IMR-90 (cell line): ENCODE measurements around the gene RPL21. TPM values are rescaled to one million over a fixed set of nuclear protein-coding genes. Genes with fewer than 3 reads are reported as not detected.

Source experiments
- ATAC-seq: fragments of 200-7000 bp; cut with Tn5 transposase; 2 replicates; pipeline ENCODE4 v1.9.1; 2020; ENCODE audit warnings: low read depth, mild to moderate bottlenecking, moderate library complexity
- BruUV-seq: library from RNA; stranded (reverse); fragments of 400-500 nt; replicated peaks from 2 replicates; lab custom pipeline; 2021; lab: Mats Ljungman, UMichigan
- CTCF ChIA-PET: fragments of 300-600 bp; formaldehyde crosslinking; extraction: SDS; loops from one replicate; lab custom pipeline; 2021; ENCODE audit warnings: antibody characterized with exemption; lab: Yijun Ruan, JAX
- POLR2A ChIA-PET: fragments of 300-600 bp; sonication (Branson Sonifier 250); formaldehyde crosslinking; loops from one replicate; lab custom pipeline; 2022; ENCODE audit warnings: antibody characterized with exemption; ENCODE audit not compliant: unreplicated experiment; lab: Charles Lee
- DNase-seq: peaks from one replicate; pipeline ENCODE4 v3.0.0; 2013
- H2AFZ ChIP-seq: replicated peaks from 2 replicates; pipeline ENCODE3; 2013; ENCODE audit warnings: low read length, mild to moderate bottlenecking; ENCODE audit not compliant: poor library complexity
- H2AK5ac ChIP-seq: 2 replicates; pipeline ENCODE4 v1.6.1; 2013; ENCODE audit warnings: low read depth, low read length, inconsistent platforms
- H2AK9ac ChIP-seq: replicated peaks from 2 replicates; pipeline ENCODE3; 2013; ENCODE audit warnings: mild to moderate bottlenecking, low read depth, low read length, moderate library complexity; ENCODE audit not compliant: poor library complexity
- H2BK120ac ChIP-seq: 2 replicates; pipeline ENCODE4 v1.6.1; 2013; ENCODE audit warnings: low read depth, low read length, inconsistent platforms
- H2BK15ac ChIP-seq: 3 replicates; pipeline ENCODE4 v1.6.1; 2013; ENCODE audit warnings: low read depth, low read length, inconsistent platforms
- H2BK20ac ChIP-seq: 2 replicates; pipeline ENCODE4 v1.6.1; 2013; ENCODE audit warnings: low read depth, mild to moderate bottlenecking, inconsistent platforms, low read length, moderate library complexity
- H2BK5ac ChIP-seq: 2 replicates; pipeline ENCODE4 v1.6.1; 2013; ENCODE audit warnings: mild to moderate bottlenecking, low read depth, low read length, inconsistent platforms; ENCODE audit not compliant: poor library complexity, severe bottlenecking
- H3K14ac ChIP-seq: replicated peaks from 2 replicates; pipeline ENCODE4 v1.6.1; 2013; ENCODE audit warnings: low read depth, low read length, inconsistent platforms
- H3K18ac ChIP-seq: 2 replicates; pipeline ENCODE4 v1.6.1; 2013; ENCODE audit warnings: low read depth, low read length, control low read depth
- H3K23ac ChIP-seq: 2 replicates; pipeline ENCODE4 v1.6.1; 2013; ENCODE audit warnings: low read depth, low read length, inconsistent platforms
- H3K27ac ChIP-seq: 2 replicates; pipeline ENCODE4 v1.5.1; 2013; ENCODE audit warnings: mild to moderate bottlenecking, control low read depth, low read length; ENCODE audit not compliant: insufficient read depth
- H3K27me3 ChIP-seq: 2 replicates; pipeline ENCODE4 v1.6.1; 2013; ENCODE audit warnings: low read length; ENCODE audit not compliant: control insufficient read depth, insufficient read depth
- H3K36me3 ChIP-seq: 2 replicates; pipeline ENCODE4 v1.6.1; 2013; ENCODE audit warnings: low read length, mixed read lengths; ENCODE audit not compliant: control insufficient read depth, insufficient read depth
- H3K4ac ChIP-seq: 2 replicates; pipeline ENCODE4 v1.6.1; 2013; ENCODE audit warnings: low read depth, low read length, inconsistent platforms
- H3K4me1 ChIP-seq: 2 replicates; pipeline ENCODE4 v1.6.1; 2013; ENCODE audit warnings: low read length, mixed read lengths; ENCODE audit not compliant: control insufficient read depth, insufficient read depth
- H3K4me2 ChIP-seq: 2 replicates; pipeline ENCODE4 v1.6.1; 2013; ENCODE audit warnings: low read depth, mild to moderate bottlenecking, control low read depth, low read length, moderate library complexity
- H3K4me3 ChIP-seq: 2 replicates; pipeline ENCODE4 v1.5.1; 2013; ENCODE audit warnings: low read depth, mild to moderate bottlenecking, control low read depth, low read length, moderate library complexity; ENCODE audit not compliant: insufficient read depth
- H3K56ac ChIP-seq: 2 replicates; pipeline ENCODE4 v1.6.1; 2013; ENCODE audit warnings: low read length, inconsistent platforms; ENCODE audit not compliant: insufficient read depth; ENCODE audit errors: extremely low read depth
- H3K79me1 ChIP-seq, 2 experiments: 2 replicates each; pipeline ENCODE4 v1.6.1; 2013; ENCODE audit warnings: low read length in 2 of 2, inconsistent platforms in 1 of 2, low read depth in 1 of 2
- H3K9ac ChIP-seq: 2 replicates; pipeline ENCODE4 v1.6.1; 2013; ENCODE audit warnings: low read depth, low read length, control low read depth
- H3K9me1 ChIP-seq: 2 replicates; pipeline ENCODE4 v1.6.1; 2013; ENCODE audit warnings: low read length, inconsistent platforms; ENCODE audit not compliant: insufficient read depth
- H3K9me3 ChIP-seq: 2 replicates; pipeline ENCODE4 v1.6.1; 2013; ENCODE audit warnings: low read length; ENCODE audit not compliant: control insufficient read depth, insufficient read depth
- H4K20me1 ChIP-seq: 2 replicates; pipeline ENCODE4 v1.6.1; 2013; ENCODE audit warnings: low read length, inconsistent platforms; ENCODE audit not compliant: insufficient read depth
- H4K5ac ChIP-seq: 2 replicates; pipeline ENCODE4 v1.6.1; 2013; ENCODE audit warnings: mild to moderate bottlenecking, low read depth, low read length, control low read depth
- H4K8ac ChIP-seq, 2 experiments: 2 replicates each; pipeline ENCODE4 v1.6.1; 2013; ENCODE audit warnings: low read depth in 2 of 2, low read length in 2 of 2, control low read depth in 1 of 2, inconsistent platforms in 1 of 2
- H4K91ac ChIP-seq: 2 replicates; pipeline ENCODE4 v1.6.1; 2013; ENCODE audit warnings: low read depth, low read length, inconsistent platforms; ENCODE audit not compliant: insufficient read depth
- BHLHE40 ChIP-seq: fragments of 150-350 bp; IDR thresholded peaks from 2 replicates; pipeline ENCODE4 v1.6.1; 2016; ENCODE audit warnings: mild to moderate bottlenecking, low read depth, low read length
- CTCF ChIP-seq: conservative IDR thresholded peaks from 2 replicates; pipeline ENCODE4 v1.5.1; 2012; ENCODE audit warnings: mild to moderate bottlenecking, low read depth, low read length, improper control_type of control experiment
- FOS ChIP-seq: fragments of 150-350 bp; IDR thresholded peaks from 2 replicates; pipeline ENCODE4 v1.6.1; 2016; ENCODE audit warnings: low read depth, low read length
- MAFK ChIP-seq: IDR thresholded peaks from 2 replicates; pipeline ENCODE4 v1.6.1; 2012; ENCODE audit warnings: low read depth, low read length, improper control_type of control experiment
- MAZ ChIP-seq: IDR thresholded peaks from 2 replicates; pipeline ENCODE4 v1.6.1; 2012; ENCODE audit warnings: low read depth, mild to moderate bottlenecking, low read length, improper control_type of control experiment, moderate library complexity, borderline replicate concordance
- MXI1 ChIP-seq: IDR thresholded peaks from 2 replicates; pipeline ENCODE4 v1.6.1; 2012; ENCODE audit warnings: low read depth, mild to moderate bottlenecking, low read length, moderate library complexity, borderline replicate concordance
- POLR2A ChIP-seq: IDR thresholded peaks from 2 replicates; pipeline ENCODE4 v1.6.1; 2012; ENCODE audit warnings: mild to moderate bottlenecking, low read depth, low read length
- RAD21 ChIP-seq: IDR thresholded peaks from 2 replicates; pipeline ENCODE4 v1.6.1; 2012; ENCODE audit warnings: low read length, improper control_type of control experiment
- RFX5 ChIP-seq: IDR thresholded peaks from 2 replicates; pipeline ENCODE4 v1.8.0; 2012; ENCODE audit warnings: low read depth, mild to moderate bottlenecking, low read length, moderate library complexity
- SMC3 ChIP-seq: fragments of 150-350 bp; IDR thresholded peaks from 2 replicates; pipeline ENCODE4 v1.6.1; 2016; ENCODE audit warnings: low read depth, mild to moderate bottlenecking, antibody characterized with exemption, low read length, moderate library complexity
- WGBS, 2 experiments: methylation state at CpG; one replicate each; pipeline versions ENCODE4 v1.1.5 to v1.1.7; 2013; ENCODE audit warnings: missing lambda C conversion rate in 2 of 2; ENCODE audit not compliant: insufficient read length in 1 of 2; ENCODE audit errors: extremely low coverage in 2 of 2; 5-methylcytosine and 5-hydroxymethylcytosine counted together
- dilution Hi-C: fragments of 300-500 bp; cut with HindIII; formaldehyde crosslinking; loops from one replicate; pipeline ENCODE4 v1.14.3; 2018; ENCODE audit warnings: low sequenced_read_pairs; ENCODE audit not compliant: unreplicated experiment
- in situ Hi-C: fragments of 300-500 bp; cut with MboI; formaldehyde crosslinking; loops from 3 replicates; pipeline ENCODE4 v1.14.3; 2019; ENCODE audit warnings: low sequenced_read_pairs, inconsistent platforms, mixed read lengths
- intact Hi-C: fragments of 100-400 bp; cut with micrococcal nuclease; formaldehyde crosslinking; loops from 2 replicates; pipeline ENCODE4 v1.10.0; 2022
- polyA plus RNA-seq, 3 experiments: library from polyadenylated mRNA; depleted of rRNA; stranded (reverse); fragments of >200 nt; gene quantifications; 2 replicates each; pipeline ENCODE4 v1.2.3, GENCODE V29; 2012; ENCODE audit warnings: low replicate concordance in 1 of 3
- total RNA-seq: library from RNA; depleted of rRNA; stranded (reverse); fragments of >200 nt; gene quantifications from 2 replicates; pipeline ENCODE4 v1.2.3, GENCODE V29; 2012

The RPL21 gene
- total and polyA plus RNA-seq, 2 of the 4 experiments (the other 2 are of a cell fraction) = 912 to 1,160 TPM

GRCh38 chr13:27270594-27271520, 19.5 kb downstream of the RPL21 start, which contains the start of gene RASL11A:
RASL11A (plus strand) TSS chr13:27270830; CDS start chr13:27270945, 115 bp downstream.
- dilution Hi-C loops (no loop called here), in situ Hi-C loops (loop anchor here (5.0 to 10.0 kb wide), 3 partner anchors 76 to 286 kb away; partner anchors contain the start of gene USP12), intact Hi-C loops (loop anchor here (2.0 to 5.0 kb wide), 3 partner anchors 41 to 288 kb away; partner anchors contain the start of gene USP12)
- Histone ChIP-seq H3K18ac (peak within 1 kb of the TSS; percentile 87), H2BK5ac (peak within 1 kb of the TSS; percentile 83), H3K4ac (peak within 1 kb of the TSS; percentile 80), H4K8ac (peak within 1 kb of the TSS; percentile 46 to 81; a peak in 2 of 4 replicates), H2AK9ac (peak within 1 kb of the TSS; percentile 82), H4K20me1 (peaks cover 11% of the 10 kb centered on the region), H3K4me1 (peaks cover 17% of the 10 kb centered on the region), H3K4me3 (peak within 1 kb of the TSS; percentile 89), H3K27ac (peak within 1 kb of the TSS; percentile 94), H2AFZ (peak within 1 kb of the TSS; percentile 97), H3K9ac (peak within 1 kb of the TSS; percentile 89), H2BK15ac (peak within 1 kb of the TSS; percentile 79; the same call in 1 of the 3 replicates), H3K14ac (peak within 1 kb of the TSS; percentile 80), H3K79me1 (peaks cover 12 to 16% of the 10 kb centered on the region in 2 experiments; a peak in 3 of 4 replicates), H2AK5ac (peak within 1 kb of the TSS; percentile 60), H3K9me3 (no peaks in the 10 kb centered on the region), H4K91ac (peak within 1 kb of the TSS; percentile 70), H3K4me2 (peak within 1 kb of the TSS; percentile 97), H3K9me1 (peaks cover 5% of the 10 kb centered on the region), H3K56ac (peak within 1 kb of the TSS; percentile 66), H2BK20ac (peak within 1 kb of the TSS; percentile 21; the same call in 1 of the 2 replicates), H2BK120ac (peak within 1 kb of the TSS; percentile 93), H3K27me3 (no peaks in the 10 kb centered on the region), H3K23ac (peak within 1 kb of the TSS; percentile 95), H4K5ac (peak within 1 kb of the TSS; percentile 50), H3K36me3 (peaks cover 15% of the 10 kb centered on the region)
- ATAC-seq = peak; percentile 93
- no TSS peak for BruUV-seq
- peak; percentile 87 for DNase-seq
- ChIA-PET POLR2A (interaction anchor here (0.7 kb wide), 1 partner anchor 82 kb away, joined by 4 read pairs; no protein-coding TSS in a partner anchor), CTCF (interaction anchor here (0.7 to 1.3 kb wide), 5 partner anchors 13 to 324 kb away, joined by 3 to 4 read pairs (median 3); no protein-coding TSS in a partner anchor)
- TF ChIP-seq CTCF = peak; percentile 68
- no peak for TF ChIP-seq BHLHE40
- no peak for TF ChIP-seq RFX5
- peak; percentile 97 for TF ChIP-seq POLR2A
- TF ChIP-seq MAFK = no peak
- peak; percentile 32 for TF ChIP-seq RAD21
- no peak for TF ChIP-seq FOS
- TF ChIP-seq MAZ = peak; percentile 85; the same call in 1 of the 2 replicates
- TF ChIP-seq MXI1 = peak; percentile 56
- peak; percentile 12; the same call in 1 of the 2 replicates for TF ChIP-seq SMC3
- 1% methylated on average over 55 of the region's 99 CpGs; no CpG with 5 or more reads in 1 of the 2 experiments for WGBS, 2 experiments
